ENCODE results near the gene SLC34A3. TPM values are rescaled to one million over a fixed set of nuclear protein-coding genes. Genes with fewer than 3 reads are reported as not detected.

Gene SLC34A3
- total and polyA plus RNA-seq, 2 of the 8 experiments (the other 6 are each of a cell fraction or from before 2014, with no cell fraction given) = 0.08 TPM; not detected in 1

- TF ChIP-seq ATF2 (IDR thresholded peaks at IDR 0.05; ENCODE audit: low read length) (no peak), KDM4A (IDR thresholded peaks at IDR 0.05; ENCODE audit: low read depth, low read length, severe bottlenecking) (no peak)
Measured at GRCh38 chr9:137187386-137187785, 43.3 kb upstream of the SLC34A3 start (continued).

All from H1 (cell line).